GM18861 (cell line): ENCODE data around the gene METTL14.
"Not testable (repeated sequence)": the region's sequence is repeated elsewhere in the genome, so short reads cannot be mapped to it uniquely, and the experiment has no call there.

Experiments
- ATAC-seq: cut with Tn5 transposase; IDR thresholded peaks from one replicate; pipeline ENCODE4 v1.9.1; 2021; ENCODE audit not compliant: unreplicated experiment

Gene METTL14

DNA sequence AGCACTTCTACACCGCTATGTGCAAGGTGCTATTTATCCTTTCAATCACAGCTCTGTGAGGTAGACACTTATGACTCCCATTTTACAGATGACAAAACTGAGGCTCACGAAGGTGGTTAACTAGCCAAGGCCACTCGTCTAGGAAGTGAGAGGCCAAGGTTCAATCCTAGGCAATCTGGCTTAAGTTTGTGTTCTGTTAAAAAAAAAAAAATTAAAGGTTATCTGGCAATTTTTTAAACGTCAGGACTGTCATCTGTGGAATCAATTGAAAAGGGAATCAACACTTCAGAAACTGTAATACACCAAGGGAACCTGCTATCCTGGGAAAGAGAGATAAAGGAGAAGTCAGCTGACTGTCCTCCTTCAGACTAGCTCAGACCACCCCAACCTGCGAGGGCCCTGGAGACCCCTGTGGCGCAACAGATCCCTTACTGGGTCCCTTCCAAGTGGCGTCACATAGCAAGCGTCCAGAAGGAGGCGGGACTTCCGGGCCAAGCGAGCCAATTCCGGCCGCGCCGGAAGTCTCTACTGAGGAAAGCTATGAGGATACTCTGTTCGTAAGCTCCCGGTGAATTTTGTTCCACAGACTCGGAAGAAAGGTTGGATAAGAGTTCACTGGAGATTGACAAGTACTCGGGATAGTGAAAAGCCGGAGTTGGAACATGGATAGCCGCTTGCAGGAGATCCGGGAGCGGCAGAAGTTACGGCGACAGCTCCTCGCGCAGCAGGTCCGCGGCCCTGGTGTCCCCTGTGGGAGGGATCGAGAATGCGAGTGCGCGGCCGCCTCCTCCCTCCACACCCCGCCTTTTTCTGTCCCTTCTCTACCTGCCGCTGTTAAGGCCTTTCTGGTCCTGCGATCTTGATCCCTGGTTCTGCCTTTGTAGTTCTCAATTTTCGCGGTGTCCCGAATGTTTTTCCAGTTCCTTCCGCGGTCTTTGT lies at the start of gene METTL14:
Gene METTL14, plus strand, starts transcription at position 520 of the 939 bp plus-strand sequence. Its CDS starts 143 bp downstream, at position 663.
- ATAC-seq: peak; percentile 99

GRCh38 chr4:118636126-118636525 lies 49.1 kb upstream of the METTL14 start:
- ATAC-seq: not testable (repeated sequence)

- ATAC-seq: not testable (repeated sequence)
Measured at GRCh38 chr4:118664665-118665064, 20.5 kb upstream of the METTL14 start.

GRCh38 chr4:118669220-118669619 lies 16.0 kb upstream of the METTL14 start:
- not testable (repeated sequence) for ATAC-seq

DNA sequence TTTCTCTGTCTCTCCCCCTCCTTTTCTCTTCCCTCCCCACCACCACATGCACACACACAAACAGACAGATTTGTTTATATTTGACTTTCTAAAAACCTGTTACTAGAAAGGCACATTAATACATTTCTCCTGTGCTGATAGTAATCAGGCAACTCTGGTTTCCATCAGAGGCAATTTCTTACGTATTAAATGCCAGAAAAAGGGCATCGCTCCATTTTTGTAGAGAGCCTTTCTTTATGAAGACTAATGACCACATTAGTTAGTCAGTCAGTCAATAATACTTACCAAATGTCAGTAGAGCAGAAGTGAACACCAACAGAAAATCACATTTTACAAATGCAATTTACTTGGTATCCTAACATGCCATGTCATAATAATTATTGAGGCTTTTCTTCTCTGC lies 14.2 kb upstream of the METTL14 start:
- not testable (repeated sequence) for ATAC-seq

GRCh38 chr4:118676128-118676527 lies 9.1 kb upstream of the METTL14 start:
- no peak for ATAC-seq

DNA sequence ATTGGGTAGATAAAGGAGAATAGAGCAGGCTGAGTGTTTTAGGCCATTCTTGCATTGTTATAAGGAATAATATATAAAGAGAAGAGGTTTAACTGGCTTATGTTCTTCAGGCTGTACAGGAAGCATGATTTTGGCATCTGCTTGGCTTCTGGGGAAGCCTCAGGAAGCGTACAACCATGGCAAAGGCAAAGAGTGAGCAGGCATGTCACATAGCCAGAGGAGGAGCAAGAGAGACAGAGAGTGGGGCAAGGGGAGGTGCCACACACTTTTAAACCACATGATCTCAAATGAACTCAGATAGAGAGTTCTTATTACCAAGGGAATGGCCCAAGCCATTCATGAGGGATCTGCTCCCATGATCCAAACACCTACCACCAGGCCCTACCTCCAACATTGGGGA lies 4.4 kb upstream of the METTL14 start:
- no peak for ATAC-seq

DNA sequence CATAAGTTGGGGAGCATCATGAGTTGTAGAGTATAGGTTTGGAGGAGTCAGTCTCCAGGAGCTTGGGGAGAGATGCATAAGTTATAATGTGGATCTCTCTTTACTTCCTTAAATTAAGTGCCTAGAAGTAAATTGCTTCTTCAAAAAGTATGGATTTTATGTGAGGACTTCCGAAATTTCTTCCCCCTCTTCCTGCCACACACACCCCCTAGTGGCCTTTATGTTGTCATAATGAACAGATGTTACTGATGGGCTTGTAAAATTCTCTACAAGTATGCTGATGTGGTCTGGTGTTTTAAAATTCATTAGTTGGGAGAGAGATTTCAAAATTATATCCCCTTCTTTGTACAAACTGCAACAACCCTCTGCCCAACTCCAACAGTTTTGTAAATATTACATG lies 2.3 kb upstream of the METTL14 start:
- no peak for ATAC-seq

- no peak for ATAC-seq
Measured at GRCh38 chr4:118683513-118683912, 1.7 kb upstream of the METTL14 start.

GRCh38 chr4:118703118-118703517 lies 17.9 kb downstream of the METTL14 start:
- ATAC-seq: no peak

GRCh38 chr4:118711052-118711451 lies 25.9 kb downstream of the METTL14 start:
- no peak for ATAC-seq

- ATAC-seq: no peak
Measured at GRCh38 chr4:118712872-118713271, 27.7 kb downstream of the METTL14 start.

- ATAC-seq: no peak
Measured at GRCh38 chr4:118714682-118715081, 29.5 kb downstream of the METTL14 start.

DNA sequence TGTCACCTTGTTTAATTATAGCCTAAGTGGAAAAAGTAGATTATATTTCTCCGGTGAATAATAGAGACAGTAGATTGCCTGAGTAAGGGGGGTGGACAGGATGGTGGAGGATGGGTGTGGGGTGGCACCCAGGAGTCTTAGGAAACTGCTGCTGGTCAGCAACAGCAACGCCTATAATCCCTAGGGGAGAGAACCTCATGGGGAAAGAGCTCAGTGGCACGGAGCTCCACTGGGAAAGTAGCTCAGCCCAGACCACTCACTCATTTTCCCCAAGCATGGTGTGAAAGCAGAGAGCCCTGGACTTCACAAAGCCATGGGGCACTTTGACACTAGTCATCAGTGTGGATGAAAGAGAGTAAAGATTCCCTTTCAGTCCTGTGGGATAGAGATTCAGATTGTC lies 31.1 kb downstream of the METTL14 start:
- no peak for ATAC-seq

- no peak for ATAC-seq
Measured at GRCh38 chr4:118718511-118719170, 33.4 kb downstream of the METTL14 start.

GRCh38 chr4:118721752-118722151 lies 36.6 kb downstream of the METTL14 start:
- ATAC-seq: no peak

GRCh38 chr4:118723369-118723768 lies 38.2 kb downstream of the METTL14 start:
- no peak for ATAC-seq

DNA sequence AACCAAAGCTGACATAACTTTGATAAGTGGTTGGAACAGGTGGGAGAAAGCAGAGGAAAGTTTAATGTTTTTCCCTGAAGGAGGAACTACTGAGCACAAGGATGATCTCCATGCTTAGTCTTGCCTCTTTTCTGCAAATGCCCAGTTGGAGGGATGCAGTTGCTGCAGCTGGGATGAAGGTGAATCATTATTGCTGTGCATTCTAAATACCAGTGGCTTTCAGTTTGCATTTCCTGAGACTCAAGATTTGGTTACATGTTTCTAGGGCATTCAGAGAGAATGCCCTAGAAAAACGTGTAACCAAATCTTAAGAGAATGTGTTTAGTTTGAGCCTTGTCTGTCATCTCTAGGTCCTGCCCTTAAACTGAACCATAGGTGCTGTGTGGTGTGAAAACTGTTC lies 42.2 kb downstream of the METTL14 start:
- no peak for ATAC-seq

DNA sequence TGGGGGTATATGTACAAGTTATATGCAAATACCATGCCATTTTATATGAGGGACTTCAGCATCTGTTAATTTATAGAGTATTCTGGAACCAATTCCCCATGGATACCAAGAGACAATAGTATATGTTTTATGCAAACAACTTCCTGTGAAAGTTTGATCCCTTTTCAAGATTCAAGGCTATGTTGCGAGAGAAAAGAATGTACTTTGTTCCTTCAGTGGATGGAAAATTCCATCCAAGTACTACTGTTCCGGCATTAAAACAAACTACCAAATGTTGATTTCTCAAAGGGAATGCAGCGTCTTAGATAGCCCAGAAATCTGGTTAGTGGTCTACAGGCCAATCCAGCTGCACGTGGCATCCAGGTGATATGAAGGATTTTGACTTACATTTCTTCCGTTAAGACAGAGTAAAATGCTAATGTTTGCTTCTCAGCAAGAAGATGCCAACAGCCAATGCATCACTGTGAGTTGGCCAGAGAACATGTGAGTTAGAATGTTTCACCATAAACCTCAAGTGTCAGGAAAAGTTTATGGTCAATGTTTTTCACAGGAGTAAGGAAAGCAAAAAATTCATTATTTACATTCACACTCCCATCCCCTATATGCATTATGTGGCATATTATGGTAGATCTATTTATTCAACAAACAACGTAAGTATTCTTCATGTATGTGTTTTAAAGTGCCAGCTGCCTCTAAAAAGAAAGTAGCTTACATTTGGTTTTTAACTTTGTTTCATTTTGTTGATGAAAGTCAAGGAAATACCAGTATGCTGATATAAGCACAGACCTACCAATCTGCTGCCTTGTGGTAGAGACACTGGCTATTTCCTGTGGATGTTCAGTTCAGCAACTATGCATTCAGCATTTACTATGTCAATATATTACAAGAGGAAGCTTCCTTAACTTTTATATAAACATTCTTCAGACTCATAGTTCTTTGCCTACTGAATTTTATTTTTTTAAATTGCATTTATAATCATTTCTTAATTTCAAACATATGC lies 44.4 kb downstream of the METTL14 start:
- no peak for ATAC-seq

DNA sequence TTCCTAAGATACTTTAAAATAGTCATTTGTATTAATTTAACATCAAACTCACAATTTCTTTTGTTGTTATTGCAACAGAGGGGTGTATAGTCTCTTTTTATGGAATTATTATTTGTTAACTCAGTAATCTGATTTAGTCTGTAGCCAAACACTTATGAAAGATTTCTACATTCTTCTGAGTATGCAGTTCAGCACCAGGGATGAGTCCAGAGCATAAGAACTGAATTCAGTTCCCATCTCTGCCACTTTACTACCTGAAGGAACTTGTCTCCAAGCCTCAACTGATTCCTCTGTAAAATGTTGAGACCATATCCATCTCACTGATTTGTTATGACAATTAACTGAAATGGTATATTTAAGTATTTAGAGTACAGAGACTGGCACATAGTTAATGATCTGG lies 45.5 kb downstream of the METTL14 start:
- no peak for ATAC-seq
